Urinary bladder (tissue), 4 donors: ENCODE results near the gene MCFD2. TPM values are rescaled to one million over a fixed set of nuclear protein-coding genes. Genes with fewer than 3 reads are reported as not detected.
"Not testable (repeated sequence)": the region's sequence is repeated elsewhere in the genome, so short reads cannot be mapped to it uniquely, and the experiment has no call there.

Experiments used
- DNase-seq: peaks from one replicate; pipeline ENCODE4 v3.0.0-alpha.2; 2015; ENCODE audit errors: extremely low spot score
- H3K27ac ChIP-seq: one replicate; pipeline ENCODE4 v1.5.1; 2013; ENCODE audit warnings: low read depth, mild to moderate bottlenecking, moderate library complexity
- H3K36me3 ChIP-seq: one replicate; pipeline ENCODE4 v1.6.1; 2013; ENCODE audit warnings: mild to moderate bottlenecking, moderate library complexity; ENCODE audit not compliant: insufficient read depth
- H3K4me1 ChIP-seq: one replicate; pipeline ENCODE4 v1.6.1; 2013; ENCODE audit warnings: mild to moderate bottlenecking, moderate library complexity; ENCODE audit not compliant: insufficient read depth
- H3K4me3 ChIP-seq: one replicate; pipeline ENCODE4 v1.5.1; 2013; ENCODE audit warnings: low read depth, low read length
- WGBS: extraction: QIAGEN DNeasy Blood & Tissue Kit; methylation state at CpG from one replicate; pipeline ENCODE4 v1.1.7; 2013; 5-methylcytosine and 5-hydroxymethylcytosine counted together
- polyA plus RNA-seq: library from polyadenylated mRNA; stranded (reverse); fragments of 200-250 nt; gene quantifications from one replicate; pipeline ENCODE4 v1.2.3, GENCODE V29; 2013
- total RNA-seq: library from RNA; depleted of rRNA; stranded (reverse); fragments of >200 nt; gene quantifications from one replicate; pipeline ENCODE4 v1.2.3, GENCODE V29; 2014
- donor health status: healthy with polysubstance abuse.
- donor health status: healthy.

MCFD2 gene
- total and polyA plus RNA-seq, 2 donors, result 60.3 to 78.5 TPM

- H3K27ac ChIP-seq, result no peak overlapping the region
- H3K36me3 ChIP-seq, result no peaks in the 10 kb centered on the region
- WGBS, result 98% methylated on average over 5 of the region's 5 CpGs
- peaks cover 1% of the 10 kb centered on the region for H3K4me1 ChIP-seq
- DNase-seq, result no peak
- H3K4me3 ChIP-seq, result no peak overlapping the region
Observed at GRCh38 chr2:46878240-46878877, 37.2 kb downstream of the MCFD2 start.

DNA sequence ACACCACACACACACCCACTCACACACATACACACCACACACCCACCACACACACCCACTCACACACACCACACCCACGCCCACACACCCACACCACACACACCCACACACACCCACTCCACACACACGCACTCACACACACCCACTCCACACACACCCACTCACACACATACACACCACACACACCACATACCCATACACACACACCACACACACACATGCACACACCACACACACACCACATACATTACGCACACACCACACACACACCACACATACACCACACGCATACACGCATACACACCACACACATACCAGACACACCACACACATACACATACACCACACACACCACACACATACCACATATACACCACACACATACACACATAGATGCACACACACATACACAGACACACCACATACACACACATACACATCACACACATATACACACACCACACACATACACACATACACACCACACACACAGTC, 37.9 kb downstream of the MCFD2 start:
- peaks cover 1% of the 10 kb centered on the region for H3K4me1 ChIP-seq
- no peaks in the 10 kb centered on the region for H3K36me3 ChIP-seq
- no peak overlapping the region for H3K4me3 ChIP-seq
- no peak overlapping the region for H3K27ac ChIP-seq
- no peak for DNase-seq
- WGBS, result 95% methylated on average over 5 of the region's 5 CpGs

DNA sequence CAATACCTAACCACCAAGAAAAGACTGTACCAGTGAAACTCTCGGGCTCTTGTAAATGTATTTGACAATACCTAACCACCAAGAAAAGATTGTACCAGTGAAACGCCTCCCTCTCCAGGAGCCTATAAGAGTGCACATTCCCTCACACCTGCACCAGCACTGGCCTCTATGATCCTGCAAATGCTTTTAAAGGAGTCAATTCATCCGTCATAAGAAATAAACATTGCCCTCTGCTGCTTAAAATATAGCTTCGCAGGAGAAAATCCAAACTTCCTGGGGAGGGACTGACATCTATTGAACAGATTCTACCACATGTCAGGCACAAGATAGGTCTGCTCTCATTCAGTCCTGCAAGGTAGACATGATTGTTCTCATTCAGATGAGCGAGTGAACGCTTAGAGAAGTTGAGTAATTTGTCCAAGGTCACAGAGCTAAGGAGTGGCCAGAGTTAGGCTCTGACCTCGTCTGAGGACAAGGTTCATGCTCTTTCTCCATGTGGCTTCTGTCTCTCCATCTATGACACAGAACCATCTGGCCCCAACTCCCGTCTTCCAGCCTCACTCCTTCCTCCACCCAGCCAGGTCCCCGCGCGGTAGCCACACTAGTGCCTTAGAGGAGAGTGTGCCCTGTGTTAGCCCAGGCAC, 38.7 kb downstream of the MCFD2 start:
- WGBS, result 58% methylated on average over 11 of the region's 11 CpGs
- Histone ChIP-seq H3K36me3 (no peaks in the 10 kb centered on the region), H3K4me1 (peaks cover 1% of the 10 kb centered on the region), H3K4me3 (no peak overlapping the region), H3K27ac (no peak overlapping the region)
- DNase-seq, result no peak

GRCh38 chr2:46875962-46876689, 39.5 kb downstream of the MCFD2 start:
- not testable (repeated sequence) for H3K4me3 ChIP-seq, DNase-seq, H3K4me1 ChIP-seq, H3K27ac ChIP-seq, H3K36me3 ChIP-seq
- WGBS, result 75% methylated on average over 5 of the region's 5 CpGs

DNA sequence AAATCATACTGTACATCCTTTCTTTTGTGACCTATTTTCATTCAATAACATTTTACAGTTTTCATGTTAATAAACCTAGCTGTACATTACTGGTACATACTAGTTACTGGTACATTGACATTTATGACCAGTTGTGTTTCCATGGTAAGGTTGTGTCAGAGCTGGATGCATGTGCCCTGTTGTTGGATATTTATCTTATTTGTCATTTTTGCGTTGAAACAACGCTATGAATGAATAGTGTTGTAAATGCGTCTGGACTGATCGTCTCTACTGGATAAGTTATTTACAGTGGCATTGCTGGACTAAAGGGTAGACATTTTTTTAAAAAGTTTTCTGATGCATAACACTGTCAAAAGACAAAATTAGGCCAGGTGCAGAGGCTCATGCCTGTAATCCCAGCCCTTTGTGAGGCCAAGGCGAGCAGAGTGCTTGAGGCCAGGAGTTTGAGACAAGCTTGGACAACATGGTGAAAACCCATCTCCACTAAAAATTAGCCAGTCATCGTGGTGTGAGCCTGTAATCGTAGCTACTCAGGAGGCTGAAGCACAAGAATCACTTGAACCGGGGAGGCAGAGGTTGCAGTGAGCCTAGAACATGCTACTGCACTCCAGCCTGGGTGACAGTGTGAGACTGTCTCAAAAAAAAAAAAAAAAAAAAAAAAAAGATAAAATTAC, 40.2 kb downstream of the MCFD2 start:
- DNase-seq, result no peak
- 57% methylated on average over 8 of the region's 8 CpGs for WGBS
- Histone ChIP-seq H3K27ac (no peak overlapping the region), H3K4me1 (peaks cover 1% of the 10 kb centered on the region), H3K36me3 (no peaks in the 10 kb centered on the region), H3K4me3 (no peak overlapping the region)

DNA sequence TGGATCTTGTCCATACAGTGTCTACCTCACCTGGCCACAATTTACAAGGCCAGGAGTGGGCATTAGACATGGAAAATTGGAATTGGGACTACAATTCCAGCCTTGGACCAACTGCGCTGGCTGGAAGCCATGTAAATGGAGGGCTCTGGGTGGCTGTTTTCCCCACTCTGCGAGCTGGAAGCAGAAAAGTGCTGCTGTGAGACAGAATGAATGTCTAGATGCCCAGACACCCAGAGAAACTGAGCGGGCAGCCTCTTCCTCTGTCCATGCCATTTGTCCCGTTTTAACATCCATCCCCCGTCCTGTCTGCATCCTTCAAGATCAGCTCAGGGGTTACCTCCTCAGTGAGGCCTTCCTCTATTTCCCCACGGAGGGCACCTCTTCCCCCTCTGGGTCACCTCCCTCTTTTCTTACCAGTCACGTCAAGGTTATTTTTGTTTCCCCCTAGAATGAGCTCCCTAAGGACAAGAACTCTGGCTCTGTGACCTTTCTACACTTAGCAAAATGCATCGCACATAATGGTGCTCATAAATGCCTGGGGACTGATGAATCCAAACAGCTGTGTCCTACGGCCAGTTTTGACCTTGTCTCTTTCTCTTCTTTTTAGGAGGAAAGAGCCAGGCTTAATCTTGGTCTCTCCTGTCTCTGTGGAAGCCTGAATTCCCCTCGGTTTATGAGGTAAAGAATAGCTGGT, 41.2 kb downstream of the MCFD2 start:
- H3K27ac ChIP-seq, result peak overlapping the region; percentile 11
- H3K4me3 ChIP-seq, result no peak overlapping the region
- H3K4me1 ChIP-seq, result peaks cover 1% of the 10 kb centered on the region
- no peaks in the 10 kb centered on the region for H3K36me3 ChIP-seq
- WGBS, result 61% methylated on average over 10 of the region's 10 CpGs
- no peak for DNase-seq

GRCh38 chr2:46873604-46874068, 42.0 kb downstream of the MCFD2 start:
- Histone ChIP-seq H3K36me3 (no peaks in the 10 kb centered on the region), H3K27ac (no peak overlapping the region), H3K4me3 (no peak overlapping the region), H3K4me1 (peaks cover 1% of the 10 kb centered on the region)
- no peak for DNase-seq
- 16% methylated on average over 5 of the region's 5 CpGs for WGBS

GRCh38 chr2:46872902-46873603, 42.6 kb downstream of the MCFD2 start:
- H3K36me3 ChIP-seq, result no peaks in the 10 kb centered on the region
- H3K27ac ChIP-seq, result no peak overlapping the region
- H3K4me3 ChIP-seq, result no peak overlapping the region
- WGBS, result 84% methylated on average over 4 of the region's 4 CpGs
- no peak for DNase-seq
- H3K4me1 ChIP-seq, result peaks cover 1% of the 10 kb centered on the region

DNA sequence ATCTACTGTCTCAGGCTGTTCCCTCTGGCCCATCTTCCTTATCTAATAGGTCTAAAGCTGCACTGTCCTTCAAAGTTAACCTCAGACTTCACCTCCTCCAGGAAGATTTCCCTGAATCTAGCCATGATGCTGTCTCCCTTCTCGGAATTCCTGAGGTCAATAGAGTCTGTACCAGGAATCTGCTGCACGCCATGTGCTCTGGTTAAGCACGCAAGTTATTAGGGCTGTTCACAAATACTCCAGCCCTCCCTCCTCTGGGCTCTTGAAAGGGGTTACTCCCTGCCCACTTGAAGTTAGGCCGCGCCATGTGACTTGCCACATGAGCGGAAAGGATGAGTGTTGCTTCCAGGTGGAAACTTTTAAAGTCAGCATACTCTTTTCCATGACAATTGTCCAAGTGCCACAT, 43.6 kb downstream of the MCFD2 start:
- 99% methylated on average over 6 of the region's 6 CpGs for WGBS
- no peak overlapping the region for H3K27ac ChIP-seq
- no peak overlapping the region for H3K4me3 ChIP-seq
- H3K36me3 ChIP-seq, result no peaks in the 10 kb centered on the region
- no peak for DNase-seq
- peaks cover 1% of the 10 kb centered on the region for H3K4me1 ChIP-seq

- no peak overlapping the region for H3K27ac ChIP-seq
- no peak overlapping the region for H3K4me3 ChIP-seq
- whole genome bisulfite sequencing, result 86% methylated on average over 8 of the region's 8 CpGs
- no peaks in the 10 kb centered on the region for H3K4me1 ChIP-seq
- DNase-seq, result no peak
- H3K36me3 ChIP-seq, result no peaks in the 10 kb centered on the region
Observed at GRCh38 chr2:46870051-46870839, 45.4 kb downstream of the MCFD2 start.

DNA sequence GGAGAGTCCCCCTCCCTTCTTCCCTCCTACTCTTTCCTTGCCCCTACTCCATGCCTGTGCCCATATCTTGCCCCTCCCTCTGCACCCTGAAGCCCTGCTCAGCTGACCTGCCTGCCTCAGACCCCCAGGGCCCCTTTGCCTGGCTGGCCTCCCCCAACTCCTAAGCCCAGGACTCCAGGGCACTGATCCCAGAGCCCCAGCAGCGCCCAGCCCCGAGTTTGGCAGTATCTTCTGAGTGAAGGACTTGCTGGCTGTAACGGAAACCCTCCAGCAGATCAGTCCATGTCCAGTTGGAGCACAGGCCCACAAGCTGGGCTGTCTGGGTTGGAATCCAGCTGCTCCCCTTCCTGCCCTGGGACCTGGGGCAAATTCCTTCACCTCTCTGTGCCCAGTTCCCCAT, 46.0 kb downstream of the MCFD2 start:
- whole genome bisulfite sequencing, result 61% methylated on average over 3 of the region's 3 CpGs
- no peaks in the 10 kb centered on the region for H3K4me1 ChIP-seq
- DNase-seq, result no peak
- no peaks in the 10 kb centered on the region for H3K36me3 ChIP-seq
- no peak overlapping the region for H3K27ac ChIP-seq
- no peak overlapping the region for H3K4me3 ChIP-seq

DNA sequence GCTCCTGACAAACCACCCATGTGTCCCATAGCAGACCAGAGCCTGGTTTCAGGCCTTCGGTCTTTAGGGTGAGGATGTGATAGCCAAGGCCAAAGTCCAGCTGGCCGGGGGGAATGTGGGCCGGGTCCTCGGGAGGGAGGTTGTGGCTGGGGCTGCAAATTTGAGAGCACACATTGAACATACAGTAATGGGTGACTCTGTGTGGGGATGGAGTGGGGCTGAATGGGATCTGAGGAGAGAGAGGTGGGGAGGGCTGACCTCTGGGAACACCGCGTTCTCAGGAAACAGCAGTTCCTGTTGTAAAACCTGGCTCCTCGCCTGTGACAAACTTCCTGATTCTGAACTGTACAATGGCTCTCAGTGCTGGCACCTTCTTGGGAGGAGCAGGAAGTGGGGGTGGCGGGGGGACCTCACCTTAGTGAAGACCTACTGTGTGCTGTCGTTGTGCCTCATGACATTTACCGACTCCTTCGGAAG, 48.8 kb downstream of the MCFD2 start:
- H3K36me3 ChIP-seq, result no peaks in the 10 kb centered on the region
- no peak for DNase-seq
- H3K27ac ChIP-seq, result no peak overlapping the region
- H3K4me3 ChIP-seq, result no peak overlapping the region
- 81% methylated on average over 11 of the region's 11 CpGs for WGBS
- no peaks in the 10 kb centered on the region for H3K4me1 ChIP-seq
